SJSA1 (cell line): ENCODE data around the gene HEPN1. TPM values are rescaled to one million over a fixed set of nuclear protein-coding genes. Genes with fewer than 3 reads are reported as not detected.

ENCODE experiments used
- DNase-seq, 2 experiments: peaks; one replicate each; pipeline ENCODE4 v3.0.0-alpha.2; 2015 to 2020; ENCODE audit warnings: low spot score in 2 of 2, low read depth in 1 of 2
- H3K27ac ChIP-seq: fragments of 250-450 bp; sonication (Bioruptor Pico); 2 replicates; pipeline ENCODE4 v1.5.1; 2020; ENCODE audit warnings: mild to moderate bottlenecking, moderate library complexity
- H3K27me3 ChIP-seq: fragments of 250-450 bp; sonication (Bioruptor Pico); replicated peaks from 2 replicates; pipeline ENCODE4 v1.5.1; 2020; ENCODE audit warnings: mild to moderate bottlenecking, moderate library complexity
- H3K36me3 ChIP-seq: fragments of 250-450 bp; sonication (Bioruptor Pico); 2 replicates; pipeline ENCODE4 v1.5.1; 2020; ENCODE audit warnings: mild to moderate bottlenecking
- H3K4me1 ChIP-seq: fragments of 250-450 bp; sonication (Bioruptor Pico); replicated peaks from 2 replicates; pipeline ENCODE4 v1.6.1; 2021; ENCODE audit warnings: mild to moderate bottlenecking
- H3K4me3 ChIP-seq: fragments of 250-450 bp; sonication (Bioruptor Pico); 2 replicates; pipeline ENCODE4 v1.5.1; 2020; ENCODE audit warnings: mild to moderate bottlenecking
- H3K9me3 ChIP-seq: fragments of 250-450 bp; sonication (Bioruptor Pico); replicated peaks from 2 replicates; pipeline ENCODE4 v1.5.1; 2020; ENCODE audit warnings: mild to moderate bottlenecking
- total RNA-seq: library from RNA; depleted of rRNA; stranded (reverse); fragments of >200 nt; shearing (Covaris generic); gene quantifications from 2 replicates; pipeline ENCODE4 v1.2.3, GENCODE V29; 2014

HEPN1 gene
- total RNA-seq, 1 experiment from 2014 or later = not detected

GRCh38 chr11:124889191-124890091 lies 29.6 kb upstream of the HEPN1 start:
- H3K4me1 ChIP-seq = no peaks in the 10 kb centered on the region
- H3K27ac ChIP-seq = no peak overlapping the region
- H3K36me3 ChIP-seq = no peaks in the 10 kb centered on the region
- H3K27me3 ChIP-seq = no peaks in the 10 kb centered on the region
- no peaks in the 10 kb centered on the region for H3K9me3 ChIP-seq
- DNase-seq = no peak
- H3K4me3 ChIP-seq = no peak overlapping the region

DNA sequence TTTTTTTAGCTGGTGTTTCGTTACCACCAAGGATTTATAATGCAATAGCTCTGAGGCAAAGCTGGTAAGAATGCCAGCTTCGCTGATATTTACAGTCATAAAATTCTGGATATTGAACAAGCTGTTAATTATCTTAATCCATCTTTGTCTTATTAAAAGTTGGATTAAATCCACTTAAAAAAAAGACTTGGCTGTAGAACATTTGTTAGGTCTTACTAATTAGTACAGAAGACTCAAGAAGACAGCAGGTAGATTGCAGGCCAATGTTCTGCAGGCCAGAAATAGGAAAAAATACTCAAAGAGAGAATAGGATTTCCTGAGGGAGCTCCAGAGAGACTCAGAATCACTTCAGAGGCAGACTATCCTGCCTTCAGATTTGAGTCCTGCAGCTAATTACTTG lies 28.9 kb upstream of the HEPN1 start:
- Histone ChIP-seq H3K4me1 (no peaks in the 10 kb centered on the region), H3K36me3 (no peaks in the 10 kb centered on the region), H3K27ac (no peak overlapping the region), H3K4me3 (no peak overlapping the region), H3K27me3 (no peaks in the 10 kb centered on the region), H3K9me3 (no peaks in the 10 kb centered on the region)
- DNase-seq = no peak

DNA sequence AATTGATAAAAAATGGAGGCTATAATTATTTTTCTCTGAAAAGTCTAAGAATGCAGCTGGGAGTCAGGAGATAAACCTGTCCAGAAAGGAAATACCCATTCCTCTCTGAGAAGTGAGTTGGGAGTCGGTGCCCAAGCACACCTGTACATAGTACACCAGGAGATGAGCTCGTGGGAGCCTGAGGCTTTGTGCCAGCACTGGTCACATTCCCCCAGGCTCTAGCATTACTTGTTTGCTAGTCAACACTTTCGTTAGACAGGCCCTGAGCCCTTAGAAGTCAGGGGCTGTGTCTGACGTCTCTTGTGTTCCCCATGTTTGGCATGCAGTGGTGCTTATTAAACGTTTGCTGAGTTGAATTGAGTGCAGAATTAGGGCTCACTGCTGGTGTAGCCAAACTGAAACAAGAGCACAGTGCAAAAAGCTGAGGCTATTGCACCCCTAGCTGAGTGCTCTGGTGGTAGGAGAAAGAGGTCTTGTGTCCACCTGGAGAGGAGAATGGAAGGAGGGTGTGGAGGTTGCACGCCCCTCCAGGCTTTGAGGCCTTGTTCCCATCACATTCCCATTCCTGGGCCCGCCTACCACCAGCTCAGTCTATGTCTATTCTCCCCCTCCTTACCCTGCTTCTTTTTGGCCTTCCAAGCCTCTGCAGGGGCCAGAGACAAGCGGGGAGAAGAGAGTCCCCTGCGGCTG lies 28.2 kb upstream of the HEPN1 start:
- no peak overlapping the region for H3K4me3 ChIP-seq
- H3K9me3 ChIP-seq = no peaks in the 10 kb centered on the region
- no peak for DNase-seq
- H3K27ac ChIP-seq = no peak overlapping the region
- no peaks in the 10 kb centered on the region for H3K27me3 ChIP-seq
- H3K4me1 ChIP-seq = peaks cover 1% of the 10 kb centered on the region
- H3K36me3 ChIP-seq = no peaks in the 10 kb centered on the region

GRCh38 chr11:124891373-124891861 lies 27.6 kb upstream of the HEPN1 start:
- no peak overlapping the region for H3K4me3 ChIP-seq
- no peak for DNase-seq
- no peaks in the 10 kb centered on the region for H3K27me3 ChIP-seq
- peaks cover 7% of the 10 kb centered on the region for H3K4me1 ChIP-seq
- H3K27ac ChIP-seq = no peak overlapping the region
- no peaks in the 10 kb centered on the region for H3K9me3 ChIP-seq
- no peaks in the 10 kb centered on the region for H3K36me3 ChIP-seq

DNA sequence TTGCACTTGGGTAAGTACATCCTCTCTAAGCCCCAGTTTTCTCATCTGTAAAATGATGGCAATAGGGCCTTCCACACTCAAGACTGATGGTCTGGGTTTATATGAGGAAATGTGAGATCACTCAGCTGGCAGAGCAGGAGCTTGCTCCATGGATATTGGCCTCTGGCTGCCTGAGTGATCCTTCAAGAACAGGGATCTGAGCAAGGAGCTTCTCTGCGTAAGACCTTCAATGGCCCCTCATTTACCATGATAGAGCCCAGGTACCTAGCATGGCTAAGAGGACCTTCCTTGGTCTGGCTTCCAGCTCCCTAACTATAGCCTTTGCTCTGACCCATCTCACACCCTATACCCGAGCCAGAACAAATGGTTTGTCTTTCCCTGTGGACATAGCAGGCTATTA lies 26.9 kb upstream of the HEPN1 start:
- Histone ChIP-seq H3K4me3 (no peak overlapping the region), H3K27ac (no peak overlapping the region), H3K36me3 (no peaks in the 10 kb centered on the region), H3K27me3 (no peaks in the 10 kb centered on the region), H3K4me1 (peaks cover 14% of the 10 kb centered on the region), H3K9me3 (no peaks in the 10 kb centered on the region)
- no peak for DNase-seq

DNA sequence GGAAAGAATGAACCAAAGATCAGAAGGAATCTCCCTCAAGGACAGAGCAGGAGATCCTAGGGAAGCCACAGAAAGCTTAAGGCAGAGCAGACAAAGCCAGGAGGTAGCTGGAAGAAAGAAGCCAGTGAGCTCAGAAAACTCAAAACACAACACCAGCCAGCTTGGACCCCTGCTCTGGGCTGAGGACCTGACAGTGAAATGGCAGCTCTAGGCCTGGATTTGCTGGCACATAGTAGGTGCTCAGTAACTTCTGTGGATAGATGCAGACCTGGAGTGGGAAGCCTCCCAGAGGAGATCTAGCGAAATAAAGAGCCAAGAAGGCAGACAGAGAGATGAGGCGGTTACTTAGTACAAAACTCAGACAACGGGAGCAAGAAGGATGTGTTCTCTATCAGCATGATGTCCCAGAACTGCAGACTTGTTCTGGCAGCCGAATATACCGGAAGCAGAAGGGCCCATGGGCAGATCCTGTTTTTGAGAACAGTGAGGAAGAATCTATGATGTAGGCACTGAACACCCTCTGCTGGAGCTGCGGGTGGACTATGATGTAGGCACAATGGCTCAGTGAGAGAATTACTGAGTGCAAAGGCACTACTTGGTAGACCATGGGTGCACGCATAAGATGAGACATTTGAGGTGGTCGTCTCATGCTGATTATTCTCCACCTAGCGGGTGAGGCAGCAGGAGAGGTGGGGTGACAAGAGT lies 26.1 kb upstream of the HEPN1 start:
- no peak overlapping the region for H3K4me3 ChIP-seq
- H3K27ac ChIP-seq = no peak overlapping the region
- peaks cover 22% of the 10 kb centered on the region for H3K4me1 ChIP-seq
- H3K9me3 ChIP-seq = no peaks in the 10 kb centered on the region
- H3K27me3 ChIP-seq = no peaks in the 10 kb centered on the region
- DNase-seq = no peak
- H3K36me3 ChIP-seq = no peaks in the 10 kb centered on the region

- Histone ChIP-seq H3K4me1 (peaks cover 32% of the 10 kb centered on the region), H3K27ac (no peak overlapping the region), H3K9me3 (no peaks in the 10 kb centered on the region), H3K4me3 (no peak overlapping the region), H3K27me3 (no peaks in the 10 kb centered on the region), H3K36me3 (no peaks in the 10 kb centered on the region)
- no peak for DNase-seq
These were observed 25.2 kb upstream of the HEPN1 start for GRCh38 chr11:124893781-124894401.

DNA sequence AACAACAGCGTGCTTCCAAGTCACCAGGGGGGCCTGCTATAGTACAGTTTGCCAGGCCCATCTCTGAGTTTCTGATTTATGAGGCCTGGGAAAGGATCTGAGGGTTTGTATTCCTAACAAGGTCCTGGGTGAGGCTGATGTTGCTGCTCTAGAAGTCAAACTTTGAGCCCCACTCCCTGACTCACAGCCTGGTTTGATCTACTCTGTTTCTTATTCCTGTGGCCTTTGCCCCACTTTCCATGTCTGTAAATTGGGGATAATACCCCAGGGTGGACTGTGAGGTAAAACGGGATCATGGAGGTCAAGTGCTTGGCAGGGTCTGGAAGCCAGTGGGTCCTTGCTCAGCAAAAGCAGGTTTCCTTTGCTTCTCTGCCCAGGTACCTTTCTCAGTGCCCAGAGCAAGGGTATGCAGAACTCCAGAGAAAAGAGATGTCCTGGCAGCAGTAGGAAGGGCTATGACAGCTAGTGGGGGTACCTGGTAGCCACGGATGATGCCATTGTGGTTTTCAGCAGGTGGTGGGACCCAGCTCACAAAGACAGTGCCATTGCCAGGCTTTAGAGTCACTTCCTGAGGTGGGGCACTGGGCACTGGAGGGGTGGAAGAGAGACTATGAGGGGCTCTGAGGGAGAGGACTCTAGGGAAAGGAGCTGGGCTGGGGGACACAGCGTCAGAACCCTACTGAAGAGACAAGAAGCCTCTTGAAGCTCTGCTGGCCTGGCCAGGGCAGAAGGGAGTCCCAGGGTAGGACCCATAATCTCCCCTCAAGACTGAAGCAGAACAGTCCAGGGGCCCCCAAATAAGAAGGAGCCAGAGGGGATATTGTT lies 24.2 kb upstream of the HEPN1 start:
- no peak for DNase-seq
- no peaks in the 10 kb centered on the region for H3K9me3 ChIP-seq

GRCh38 chr11:124895471-124895971 lies 23.5 kb upstream of the HEPN1 start:
- H3K36me3 ChIP-seq = no peaks in the 10 kb centered on the region
- H3K9me3 ChIP-seq = no peaks in the 10 kb centered on the region
- H3K4me1 ChIP-seq = peaks cover 48% of the 10 kb centered on the region
- DNase-seq = no peak
- H3K4me3 ChIP-seq = no peak overlapping the region
- H3K27ac ChIP-seq = no peak overlapping the region
- no peaks in the 10 kb centered on the region for H3K27me3 ChIP-seq

More for the DNA sequence above, 24.2 kb upstream of the HEPN1 start:
- H3K27ac ChIP-seq = no peak overlapping the region
- H3K4me3 ChIP-seq = no peak overlapping the region
- no peaks in the 10 kb centered on the region for H3K27me3 ChIP-seq
- no peaks in the 10 kb centered on the region for H3K36me3 ChIP-seq
- peaks cover 41% of the 10 kb centered on the region for H3K4me1 ChIP-seq

GRCh38 chr11:124896071-124896750 lies 22.8 kb upstream of the HEPN1 start:
- peak; percentile 48 to 69 for DNase-seq
- H3K4me1 ChIP-seq = peaks cover 55% of the 10 kb centered on the region
- H3K36me3 ChIP-seq = no peaks in the 10 kb centered on the region
- H3K27me3 ChIP-seq = no peaks in the 10 kb centered on the region
- peak overlapping the region; percentile 57 for H3K27ac ChIP-seq
- H3K9me3 ChIP-seq = no peaks in the 10 kb centered on the region
- H3K4me3 ChIP-seq = no peak overlapping the region

DNA sequence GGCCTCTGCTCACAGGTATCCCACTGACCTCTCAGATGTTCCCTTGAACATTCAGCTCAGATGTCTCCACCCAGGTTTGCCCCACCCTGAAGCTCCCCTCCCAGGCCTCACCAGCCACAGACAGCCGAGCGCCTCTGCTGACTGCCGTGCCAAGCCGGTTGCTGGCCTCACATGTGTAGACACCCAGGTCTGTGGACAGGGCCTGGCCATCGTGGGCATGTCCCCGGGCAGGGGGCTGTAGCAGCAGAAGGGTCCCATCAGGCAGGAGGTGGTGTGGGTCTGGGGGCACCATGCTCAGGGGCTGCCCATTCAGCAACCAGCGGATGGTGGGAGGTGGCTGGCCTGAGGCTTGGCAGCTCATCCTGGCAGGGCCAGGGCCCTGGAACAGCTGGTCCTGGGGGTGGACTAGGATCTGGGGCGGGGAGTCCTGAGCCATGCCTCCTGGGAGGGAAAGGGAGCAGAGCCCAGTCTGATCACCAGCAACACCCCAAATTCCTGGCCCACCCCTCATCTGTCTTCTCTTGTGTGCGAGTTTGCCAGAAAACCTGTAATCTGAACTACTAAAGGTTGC lies 22.1 kb upstream of the HEPN1 start:
- Histone ChIP-seq H3K4me1 (peaks cover 56% of the 10 kb centered on the region), H3K27me3 (no peaks in the 10 kb centered on the region), H3K27ac (peak overlapping the region; percentile 57), H3K36me3 (no peaks in the 10 kb centered on the region), H3K4me3 (no peak overlapping the region), H3K9me3 (no peaks in the 10 kb centered on the region)
- DNase-seq = no peak

GRCh38 chr11:124897674-124898262 lies 21.3 kb upstream of the HEPN1 start, which contains the start of gene ROBO4:
Gene ROBO4 (minus strand): TSS chr11:124897865. CDS start chr11:124897795, 70 bp downstream.
- Histone ChIP-seq H3K4me1 (peaks cover 56% of the 10 kb centered on the region), H3K27me3 (no peaks in the 10 kb centered on the region), H3K9me3 (no peaks in the 10 kb centered on the region), H3K36me3 (no peaks in the 10 kb centered on the region), H3K4me3 (no peak within 1 kb of the TSS), H3K27ac (peak within 1 kb of the TSS; percentile 88)
- no peak for DNase-seq
